Epithelial cell of proximal tubule (primary cell): Measurements from ENCODE around the gene TANC1. TPM values are rescaled to one million over a fixed set of nuclear protein-coding genes. Genes with fewer than 3 reads are reported as not detected.

Experiments
- DNase-seq: peaks from one replicate; pipeline ENCODE4 v3.0.0-alpha.2; 2011; ENCODE audit warnings: low read depth
- H3K4me3 ChIP-seq: 2 replicates; pipeline ENCODE4 v1.5.1; 2011; ENCODE audit warnings: low read depth, mild to moderate bottlenecking, low read length
- total RNA-seq: library from RNA; depleted of rRNA; stranded (reverse); fragments of >200 nt; gene quantifications from 2 replicates; pipeline ENCODE4 v1.2.3, GENCODE V29; 2015
- TF ChIP-seq, protein P1 (sequence below): conservative IDR thresholded peaks from 2 replicates; pipeline ENCODE4 v1.5.1; 2012; ENCODE audit warnings: low read depth, mild to moderate bottlenecking, low read length

The TANC1 gene
- total RNA-seq, 1 donor from 2014 or later: 14.3 TPM

- DNase-seq: no peak
- TF ChIP-seq, protein P1, sequence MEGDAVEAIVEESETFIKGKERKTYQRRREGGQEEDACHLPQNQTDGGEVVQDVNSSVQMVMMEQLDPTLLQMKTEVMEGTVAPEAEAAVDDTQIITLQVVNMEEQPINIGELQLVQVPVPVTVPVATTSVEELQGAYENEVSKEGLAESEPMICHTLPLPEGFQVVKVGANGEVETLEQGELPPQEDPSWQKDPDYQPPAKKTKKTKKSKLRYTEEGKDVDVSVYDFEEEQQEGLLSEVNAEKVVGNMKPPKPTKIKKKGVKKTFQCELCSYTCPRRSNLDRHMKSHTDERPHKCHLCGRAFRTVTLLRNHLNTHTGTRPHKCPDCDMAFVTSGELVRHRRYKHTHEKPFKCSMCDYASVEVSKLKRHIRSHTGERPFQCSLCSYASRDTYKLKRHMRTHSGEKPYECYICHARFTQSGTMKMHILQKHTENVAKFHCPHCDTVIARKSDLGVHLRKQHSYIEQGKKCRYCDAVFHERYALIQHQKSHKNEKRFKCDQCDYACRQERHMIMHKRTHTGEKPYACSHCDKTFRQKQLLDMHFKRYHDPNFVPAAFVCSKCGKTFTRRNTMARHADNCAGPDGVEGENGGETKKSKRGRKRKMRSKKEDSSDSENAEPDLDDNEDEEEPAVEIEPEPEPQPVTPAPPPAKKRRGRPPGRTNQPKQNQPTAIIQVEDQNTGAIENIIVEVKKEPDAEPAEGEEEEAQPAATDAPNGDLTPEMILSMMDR: no peak
- H3K4me3 ChIP-seq: no peak overlapping the region
Measured at GRCh38 chr2:158928515-158928914, 39.9 kb upstream of the TANC1 start.

- TF ChIP-seq, protein P1: no peak
- DNase-seq: no peak
- no peak overlapping the region for H3K4me3 ChIP-seq
Measured at GRCh38 chr2:158928965-158929364, 39.5 kb upstream of the TANC1 start.

GRCh38 chr2:158931572-158931971, 36.9 kb upstream of the TANC1 start:
- H3K4me3 ChIP-seq: no peak overlapping the region
- DNase-seq: no peak
- TF ChIP-seq, protein P1: no peak

DNA sequence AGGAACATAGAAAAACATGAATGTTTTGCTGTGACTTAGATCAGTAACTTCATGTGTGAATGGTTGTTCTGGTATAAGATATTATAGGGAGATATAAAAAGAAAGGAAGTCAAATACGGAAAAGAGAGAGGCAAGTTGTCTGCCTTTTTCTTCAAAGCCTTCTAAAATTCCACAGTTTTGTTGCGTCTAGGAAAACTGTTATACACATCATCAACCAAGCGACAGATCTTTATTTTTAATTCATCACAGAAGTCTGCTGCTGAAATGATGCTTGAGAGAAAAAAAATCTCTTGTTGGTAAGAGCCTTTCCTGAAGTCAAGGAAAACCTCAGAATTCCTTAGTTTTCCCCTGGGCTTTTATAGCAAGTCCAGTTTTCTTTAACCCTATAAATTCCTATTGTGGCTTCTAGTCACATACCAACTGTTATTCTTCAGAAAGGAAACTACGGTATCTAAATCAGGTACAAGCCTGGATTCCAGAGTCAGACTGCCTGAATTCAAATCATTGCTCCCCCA, 36.3 kb upstream of the TANC1 start:
- no peak for DNase-seq
- TF ChIP-seq, protein P1: no peak

GRCh38 chr2:158934170-158934569, 34.3 kb upstream of the TANC1 start:
- DNase-seq: no peak
- TF ChIP-seq, protein P1: no peak

More for the DNA sequence above, 36.3 kb upstream of the TANC1 start:
- H3K4me3 ChIP-seq: no peak overlapping the region

GRCh38 chr2:158935617-158936016, 32.8 kb upstream of the TANC1 start:
- no peak for DNase-seq
- no peak overlapping the region for H3K4me3 ChIP-seq
- TF ChIP-seq, protein P1: no peak

More at GRCh38 chr2:158934170-158934569, 34.3 kb upstream of the TANC1 start:
- H3K4me3 ChIP-seq: no peak overlapping the region

GRCh38 chr2:158936978-158937377, 31.5 kb upstream of the TANC1 start:
- TF ChIP-seq, protein P1: no peak
- no peak overlapping the region for H3K4me3 ChIP-seq
- DNase-seq: no peak
